OCI-LY7 (cell line): ENCODE measurements around the gene ZNF750. TPM values are rescaled to one million over a fixed set of nuclear protein-coding genes. Genes with fewer than 3 reads are reported as not detected.
A peak's percentile ranks its signal among the peaks of the same experiment; 100 is the strongest.

Source experiments
- BruUV-seq: library from RNA; stranded (reverse); fragments of 400-500 nt; replicated peaks from 2 replicates; lab custom pipeline; 2021; lab: Mats Ljungman, UMichigan
- CTCF ChIA-PET: fragments of 300-600 bp; sonication (Branson Sonifier 250); formaldehyde crosslinking; loops from one replicate; lab custom pipeline; 2022; ENCODE audit warnings: antibody characterized with exemption; ENCODE audit not compliant: unreplicated experiment; lab: Charles Lee
- POLR2A ChIA-PET: fragments of 300-600 bp; sonication (Branson Sonifier 250); formaldehyde crosslinking; loops from one replicate; lab custom pipeline; 2022; ENCODE audit warnings: antibody characterized with exemption; lab: Charles Lee
- DNase-seq: peaks from one replicate; pipeline ENCODE4 v3.0.0-alpha.2; 2015; ENCODE audit warnings: low spot score
- H2AFZ ChIP-seq: fragments of 200-600 bp; sonication (generic), shearing (Covaris generic); 2 replicates; pipeline ENCODE4 v1.6.1; 2014; ENCODE audit warnings: mild to moderate bottlenecking, antibody characterized with exemption, low read length, moderate library complexity
- H3K27ac ChIP-seq: fragments of 200-600 bp; sonication (generic); 2 replicates; pipeline ENCODE4 v1.5.1; 2014; ENCODE audit warnings: mixed run types, low read depth, mild to moderate bottlenecking, moderate library complexity, low read length, inconsistent platforms; ENCODE audit not compliant: poor library complexity, severe bottlenecking
- H3K36me3 ChIP-seq: fragments of 200-600 bp; sonication (generic); 2 replicates; pipeline ENCODE4 v1.6.1; 2014; ENCODE audit warnings: mild to moderate bottlenecking, antibody characterized with exemption, low read length, moderate library complexity, mixed read lengths; ENCODE audit not compliant: insufficient read depth
- H3K4me1 ChIP-seq: fragments of 200-600 bp; sonication (generic); 2 replicates; pipeline ENCODE4 v1.5.1; 2014; ENCODE audit warnings: mild to moderate bottlenecking, low read length; ENCODE audit not compliant: insufficient read depth, poor library complexity, severe bottlenecking
- H3K4me2 ChIP-seq: fragments of 200-600 bp; sonication (generic); 2 replicates; pipeline ENCODE4 v1.6.1; 2014; ENCODE audit warnings: mild to moderate bottlenecking, low read length
- H3K4me3 ChIP-seq: fragments of 200-600 bp; sonication (generic); 2 replicates; pipeline ENCODE4 v1.5.1; 2014; ENCODE audit warnings: mild to moderate bottlenecking, low read depth, low read length; ENCODE audit not compliant: poor library complexity, severe bottlenecking
- H3K79me2 ChIP-seq: fragments of 200-600 bp; sonication (generic); 2 replicates; pipeline ENCODE4 v1.6.1; 2016; ENCODE audit warnings: low read depth, mild to moderate bottlenecking, low read length, moderate library complexity, mixed read lengths; ENCODE audit not compliant: insufficient read depth
- H3K9me2 ChIP-seq: fragments of 200-600 bp; sonication (generic); 2 replicates; pipeline ENCODE4 v1.6.1; 2016; ENCODE audit warnings: mild to moderate bottlenecking, low read length, mixed read lengths; ENCODE audit not compliant: insufficient read depth
- H3K9me3 ChIP-seq: fragments of 200-600 bp; sonication (generic); 2 replicates; pipeline ENCODE4 v1.6.1; 2014; ENCODE audit warnings: mild to moderate bottlenecking, mixed run types, low read length, mixed read lengths
- H4K20me1 ChIP-seq: fragments of 200-600 bp; sonication (generic); 2 replicates; pipeline ENCODE4 v1.6.1; 2014; ENCODE audit warnings: mild to moderate bottlenecking, antibody characterized with exemption, low read length, moderate library complexity, mixed read lengths; ENCODE audit not compliant: insufficient read depth
- EZH2phosphoT487 ChIP-seq: fragments of 200-600 bp; sonication (generic); IDR thresholded peaks from 2 replicates; pipeline ENCODE4 v1.6.1; 2018; ENCODE audit warnings: low read depth, borderline replicate concordance, mild to moderate bottlenecking, mixed run types, antibody characterized with exemption, low read length, moderate library complexity, mixed read lengths
- intact Hi-C: fragments of 100-400 bp; cut with micrococcal nuclease; formaldehyde crosslinking; loops from one replicate; pipeline ENCODE4 v1.10.0; 2022; ENCODE audit not compliant: unreplicated experiment
- total RNA-seq, 2 experiments: library from RNA; depleted of rRNA in 1 of 2; stranded (reverse); fragments of >200 nt in 1 of 2; shearing (Covaris generic) in 1 of 2; gene quantifications; 2 replicates each; pipeline ENCODE4 v1.2.3, GENCODE V29; 2014 to 2022
- TF ChIP-seq, protein P1 (sequence below): fragments of 200-600 bp; sonication (generic); conservative IDR thresholded peaks from 2 replicates; pipeline ENCODE4 v1.5.1; 2014; ENCODE audit warnings: mild to moderate bottlenecking, antibody characterized with exemption, low read length, moderate library complexity, mixed read lengths

ZNF750 gene
- total RNA-seq, 2 experiments from 2014 or later = not detected

DNA sequence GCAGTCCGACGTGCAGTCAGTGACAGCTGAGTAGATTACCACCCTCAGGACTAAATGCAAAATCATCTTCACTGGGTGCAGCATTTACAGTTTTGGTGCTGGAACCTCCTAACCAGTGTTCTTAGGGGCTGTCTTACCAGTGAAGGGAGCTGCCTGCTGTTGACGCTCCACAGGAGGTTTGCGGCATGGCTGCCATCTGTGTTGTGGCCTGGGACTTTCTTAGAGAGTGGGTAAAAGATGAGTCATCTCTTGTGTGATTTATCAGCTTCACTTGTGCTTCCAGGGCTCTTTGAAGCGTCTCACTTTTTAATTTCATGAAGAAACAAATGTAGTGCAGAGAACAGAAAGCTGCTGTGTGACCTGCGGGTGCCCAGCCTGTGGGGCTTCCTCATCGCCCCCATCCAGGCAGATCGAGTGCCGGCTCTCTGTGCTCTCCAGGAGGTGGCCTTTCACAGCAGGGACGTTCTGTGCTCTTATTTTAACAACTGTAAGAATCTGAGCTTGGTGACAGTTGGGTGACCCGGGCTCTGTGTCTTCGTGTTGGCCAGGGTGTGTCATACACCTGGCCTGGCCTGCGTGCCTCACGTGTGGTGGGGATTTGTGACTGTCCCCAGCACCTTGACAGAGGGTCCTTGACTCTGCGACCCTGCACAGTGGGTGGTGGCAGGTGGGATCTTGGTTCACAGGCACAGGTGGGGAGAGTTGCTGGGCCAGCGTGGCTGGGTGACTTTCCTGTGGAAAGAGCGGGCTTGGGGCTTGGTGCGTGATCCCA is 24.3 kb upstream of the ZNF750 start:
- intact Hi-C loops = loop anchor here (1.0 kb wide), 2 partner anchors 51 to 77 kb away; no protein-coding TSS in a partner anchor
- Histone ChIP-seq H3K79me2 (no peaks in the 10 kb centered on the region), H3K4me3 (peak overlapping the region; percentile 7), H4K20me1 (peaks cover 16% of the 10 kb centered on the region; the same call in 1 of the 2 replicates), H2AFZ (no peak overlapping the region; the same call in 1 of the 2 replicates), H3K9me3 (no peaks in the 10 kb centered on the region), H3K9me2 (no peaks in the 10 kb centered on the region), H3K4me2 (peak overlapping the region; percentile 63), H3K36me3 (peaks cover 6% of the 10 kb centered on the region; the same call in 1 of the 2 replicates), H3K4me1 (peaks cover 92% of the 10 kb centered on the region), H3K27ac (peak overlapping the region; percentile 52)
- POLR2A ChIA-PET = interaction anchor here (0.6 to 1.5 kb wide), 6 partner anchors 8 to 104 kb away, joined by 3 to 7 read pairs (median 3); no protein-coding TSS in a partner anchor
- TF ChIP-seq, protein P1, sequence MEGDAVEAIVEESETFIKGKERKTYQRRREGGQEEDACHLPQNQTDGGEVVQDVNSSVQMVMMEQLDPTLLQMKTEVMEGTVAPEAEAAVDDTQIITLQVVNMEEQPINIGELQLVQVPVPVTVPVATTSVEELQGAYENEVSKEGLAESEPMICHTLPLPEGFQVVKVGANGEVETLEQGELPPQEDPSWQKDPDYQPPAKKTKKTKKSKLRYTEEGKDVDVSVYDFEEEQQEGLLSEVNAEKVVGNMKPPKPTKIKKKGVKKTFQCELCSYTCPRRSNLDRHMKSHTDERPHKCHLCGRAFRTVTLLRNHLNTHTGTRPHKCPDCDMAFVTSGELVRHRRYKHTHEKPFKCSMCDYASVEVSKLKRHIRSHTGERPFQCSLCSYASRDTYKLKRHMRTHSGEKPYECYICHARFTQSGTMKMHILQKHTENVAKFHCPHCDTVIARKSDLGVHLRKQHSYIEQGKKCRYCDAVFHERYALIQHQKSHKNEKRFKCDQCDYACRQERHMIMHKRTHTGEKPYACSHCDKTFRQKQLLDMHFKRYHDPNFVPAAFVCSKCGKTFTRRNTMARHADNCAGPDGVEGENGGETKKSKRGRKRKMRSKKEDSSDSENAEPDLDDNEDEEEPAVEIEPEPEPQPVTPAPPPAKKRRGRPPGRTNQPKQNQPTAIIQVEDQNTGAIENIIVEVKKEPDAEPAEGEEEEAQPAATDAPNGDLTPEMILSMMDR = no peak
- TF ChIP-seq EZH2phosphoT487 = no peak
- CTCF ChIA-PET = interaction anchor here (0.8 kb wide), 1 partner anchor 10 kb away, joined by 3 read pairs; no protein-coding TSS in a partner anchor
- DNase-seq = peak; percentile 75
- BruUV-seq = no TSS peak

DNA sequence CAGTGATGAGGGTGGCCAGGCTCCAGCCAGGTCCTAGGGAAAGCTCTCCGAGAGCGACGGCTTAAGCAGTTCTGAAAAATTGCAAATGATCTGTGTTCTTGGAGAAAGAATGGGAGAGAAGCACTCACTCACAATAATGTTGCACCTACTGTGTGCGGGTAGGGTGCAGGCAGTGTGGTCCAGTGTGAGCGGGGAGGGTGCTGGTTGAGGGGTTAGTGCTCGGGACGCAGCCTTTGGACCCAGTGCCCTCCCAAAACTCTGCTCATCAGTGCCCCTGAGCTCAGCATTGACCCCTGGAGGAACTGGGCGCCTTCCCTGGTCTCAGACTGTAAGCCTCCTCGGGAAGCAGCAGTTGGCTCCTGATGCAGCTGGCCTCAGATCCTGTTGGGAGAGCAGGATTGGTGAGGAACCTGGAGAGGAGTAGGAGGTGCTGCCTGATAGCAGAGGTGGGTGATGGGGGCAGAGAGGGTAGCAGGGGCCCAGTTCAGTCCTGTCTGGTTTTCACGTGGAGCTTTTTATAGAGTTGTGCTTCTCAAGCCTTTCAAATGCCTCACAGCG is 23.6 kb upstream of the ZNF750 start:
- H3K4me3 ChIP-seq = peak overlapping the region; percentile 7
- H3K9me3 ChIP-seq = no peaks in the 10 kb centered on the region
- no TSS peak for BruUV-seq
- peak overlapping the region; percentile 63 for H3K4me2 ChIP-seq
- peak overlapping the region; percentile 52 for H3K27ac ChIP-seq
- peaks cover 86% of the 10 kb centered on the region for H3K4me1 ChIP-seq
- H3K79me2 ChIP-seq = no peaks in the 10 kb centered on the region
- ChIA-PET POLR2A (interaction anchor here (0.6 to 1.5 kb wide), 6 partner anchors 8 to 65 kb away, joined by 3 to 4 read pairs (median 3); no protein-coding TSS in a partner anchor), CTCF (interaction anchor here (0.8 kb wide), 1 partner anchor 9 kb away, joined by 3 read pairs; no protein-coding TSS in a partner anchor)
- H4K20me1 ChIP-seq = peaks cover 16% of the 10 kb centered on the region; the same call in 1 of the 2 replicates
- intact Hi-C loops = no loop called here
- peaks cover 6% of the 10 kb centered on the region; the same call in 1 of the 2 replicates for H3K36me3 ChIP-seq
- TF ChIP-seq, protein P1 = no peak; the same call in 1 of the 2 replicates
- no peak for TF ChIP-seq EZH2phosphoT487
- DNase-seq = no peak
- H3K9me2 ChIP-seq = no peaks in the 10 kb centered on the region
- H2AFZ ChIP-seq = no peak overlapping the region
